Measurements from ENCODE around the gene PRDM15. TPM values are rescaled to one million over a fixed set of nuclear protein-coding genes. Genes with fewer than 3 reads are reported as not detected.

Gene PRDM15
- total RNA-seq, 4 donors from 2014 or later, result 4.7 to 12.3 (median 7.3) TPM

- H3K4me1 ChIP-seq, result peaks cover 29% of the 10 kb centered on the region in 2 donors
- WGBS, 2 donors, result 84 to 86% methylated on average over 14 of the region's 14 CpGs
- intact Hi-C loops (cut with DNase I), result no loop called here
- no peak for DNase-seq
- no peaks in the 10 kb centered on the region for H3K27me3 ChIP-seq
- no peak overlapping the region for H3K27ac ChIP-seq
- no peaks in the 10 kb centered on the region for H3K36me3 ChIP-seq
- no peak overlapping the region for H3K4me3 ChIP-seq (replicated peaks in 1 of 3)
- no peak for TF ChIP-seq CTCF (IDR thresholded peaks at IDR 0.05)
- no peak for TF ChIP-seq POLR2A (IDR thresholded peaks at IDR 0.05)
- no peaks in the 10 kb centered on the region for H3K9me3 ChIP-seq
Observed at GRCh38 chr21:41770901-41771624, 108.1 kb downstream of the PRDM15 start.

- peaks cover 29% of the 10 kb centered on the region in 2 donors for H3K4me1 ChIP-seq
- DNase-seq, result no peak
- H3K27ac ChIP-seq, result no peak overlapping the region
- no peak for TF ChIP-seq CTCF (IDR thresholded peaks at IDR 0.05)
- no peak for TF ChIP-seq POLR2A (IDR thresholded peaks at IDR 0.05)
- intact Hi-C loops (cut with DNase I), result no loop called here
- 93 to 95% methylated on average over 5 of the region's 5 CpGs for WGBS, 2 donors
- H3K9me3 ChIP-seq, result no peaks in the 10 kb centered on the region
- H3K4me3 ChIP-seq (replicated peaks in 1 of 3), result no peak overlapping the region
- no peaks in the 10 kb centered on the region for H3K27me3 ChIP-seq
- H3K36me3 ChIP-seq, result no peaks in the 10 kb centered on the region
Observed at GRCh38 chr21:41769933-41770332, 109.2 kb downstream of the PRDM15 start.

GRCh38 chr21:41769521-41769920 is 109.6 kb downstream of the PRDM15 start:
- DNase-seq, result no peak
- Histone ChIP-seq H3K4me1 (peaks cover 27 to 29% of the 10 kb centered on the region in 2 donors), H3K9me3 (no peaks in the 10 kb centered on the region), H3K27ac (no peak overlapping the region), H3K36me3 (no peaks in the 10 kb centered on the region), H3K4me3 (replicated peaks in 1 of 3) (no peak overlapping the region), H3K27me3 (no peaks in the 10 kb centered on the region)
- TF ChIP-seq CTCF (IDR thresholded peaks at IDR 0.05) (no peak), POLR2A (IDR thresholded peaks at IDR 0.05) (no peak)
- WGBS, 2 donors, result 74 to 81% methylated on average over 5 to 7 of the region's 7 CpGs
- intact Hi-C loops (cut with DNase I), result no loop called here

GRCh38 chr21:41769111-41769510 is 110.0 kb downstream of the PRDM15 start:
- WGBS, 2 donors, result 53 to 57% methylated on average over 10 of the region's 10 CpGs
- Histone ChIP-seq H3K27me3 (no peaks in the 10 kb centered on the region), H3K9me3 (no peaks in the 10 kb centered on the region), H3K36me3 (no peaks in the 10 kb centered on the region), H3K4me1 (peaks cover 23 to 29% of the 10 kb centered on the region in 2 donors), H3K27ac (peak overlapping the region in 2 of 3 donors; percentile 72 to 86), H3K4me3 (replicated peaks in 1 of 3) (peak overlapping the region in 1 of 3 donors; percentile 14)
- intact Hi-C loops (cut with DNase I), result no loop called here
- DNase-seq, result no peak
- TF ChIP-seq CTCF (IDR thresholded peaks at IDR 0.05) (no peak), POLR2A (IDR thresholded peaks at IDR 0.05) (no peak)

GRCh38 chr21:41768437-41769042 is 110.6 kb downstream of the PRDM15 start:
- H3K27me3 ChIP-seq, result no peaks in the 10 kb centered on the region
- TF ChIP-seq CTCF (IDR thresholded peaks at IDR 0.05) (peak in 2 of 6 experiments; percentile 26 to 33), POLR2A (IDR thresholded peaks at IDR 0.05) (peak in 1 of 2 donors; percentile 58)
- no peaks in the 10 kb centered on the region for H3K9me3 ChIP-seq
- peak; percentile 63 to 71 for DNase-seq
- H3K36me3 ChIP-seq, result no peaks in the 10 kb centered on the region
- H3K27ac ChIP-seq, result peak overlapping the region; percentile 52 to 86 (median 72)
- 3% methylated on average over 17 of the region's 17 CpGs for WGBS, 2 donors
- peak overlapping the region in 1 of 3 donors; percentile 14 for H3K4me3 ChIP-seq (replicated peaks in 1 of 3)
- H3K4me1 ChIP-seq, result peaks cover 20 to 31% of the 10 kb centered on the region in 2 donors
- intact Hi-C loops (cut with DNase I), result no loop called here

All from thyroid gland (tissue), 4 donors.